ENCODE results near the gene FAM50B.

Gene FAM50B

DNA sequence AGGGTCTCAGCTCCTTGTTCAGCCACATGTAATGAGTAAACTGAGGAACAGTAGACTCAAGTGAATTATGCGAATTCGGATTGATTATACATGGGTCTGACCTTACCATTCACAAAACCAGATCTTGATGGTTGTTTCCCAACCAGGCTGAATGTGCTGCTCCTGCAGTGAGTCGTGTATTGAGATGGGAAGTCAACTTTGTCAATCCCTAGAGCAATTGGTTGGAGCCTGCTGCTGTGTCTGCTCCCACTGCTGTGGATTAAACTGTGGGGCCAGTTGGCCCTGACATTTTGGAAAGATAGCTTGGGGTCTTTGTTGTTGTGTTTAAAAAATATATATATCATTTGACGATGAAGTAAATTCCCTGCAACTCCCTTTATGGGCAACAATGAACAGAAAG lies 23.9 kb downstream of the FAM50B start:
- DNase-seq (ENCODE audit: low read depth), result no peak

DNA sequence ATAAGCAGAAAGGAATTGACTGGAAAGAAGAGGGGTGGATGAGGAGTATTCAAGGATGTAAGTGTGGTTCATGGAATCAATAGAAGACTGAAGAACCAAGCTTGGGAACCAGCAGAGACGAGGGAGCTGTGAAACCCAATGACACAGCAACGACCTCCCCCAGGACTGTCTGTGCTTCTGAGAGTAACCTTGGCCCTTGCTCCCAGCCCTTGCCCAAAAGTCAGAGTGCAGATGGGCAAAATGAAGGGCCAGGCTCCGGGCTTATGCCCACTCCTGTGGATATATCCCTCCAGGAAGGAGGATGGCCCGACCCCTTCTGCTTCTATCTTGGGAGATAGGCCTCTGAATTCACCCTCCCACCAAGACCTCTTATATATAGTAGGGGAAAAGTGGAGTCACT lies 24.9 kb downstream of the FAM50B start:
- no peak for DNase-seq (ENCODE audit: low read depth)

DNA sequence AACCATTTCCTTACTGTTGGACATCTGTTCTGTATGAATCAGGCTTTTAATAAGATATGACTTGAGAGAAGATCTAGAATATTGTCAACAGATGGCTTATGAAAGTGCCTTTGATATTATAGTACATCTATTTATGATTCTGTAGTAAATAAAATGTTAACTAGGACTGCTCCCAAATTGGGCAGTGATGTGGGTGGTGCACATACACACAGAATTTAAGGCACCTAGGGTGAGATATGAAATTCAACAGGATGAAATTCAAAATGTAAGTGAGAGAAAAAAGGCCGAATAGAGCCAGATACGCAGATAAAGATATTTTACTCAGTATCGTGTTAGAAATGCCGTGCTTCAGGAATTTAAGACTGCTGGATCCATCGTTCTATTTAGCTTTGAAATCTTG lies 26.3 kb downstream of the FAM50B start:
- DNase-seq (ENCODE audit: low read depth), result no peak

- no peak for DNase-seq (ENCODE audit: low read depth)
Observed at GRCh38 chr6:3876101-3876500, 26.9 kb downstream of the FAM50B start.

DNA sequence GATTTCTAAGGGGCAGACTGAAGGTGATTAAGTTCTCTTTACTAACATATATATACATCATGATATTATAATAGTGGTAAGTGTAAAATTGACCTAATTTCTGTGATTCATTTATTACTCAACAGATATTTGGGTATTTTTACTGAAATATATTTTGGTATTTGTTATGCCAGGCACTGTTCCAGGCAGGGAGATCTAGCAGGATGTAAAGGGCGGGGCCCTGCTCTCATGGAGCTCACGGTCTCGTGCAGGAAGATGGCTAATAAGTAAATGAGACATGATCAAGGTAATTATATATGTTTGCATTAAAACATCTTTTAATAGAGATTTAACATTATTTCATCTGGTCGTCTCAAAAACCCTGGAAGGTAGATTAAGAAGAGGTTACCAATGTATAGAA lies 27.7 kb downstream of the FAM50B start:
- DNase-seq (ENCODE audit: low read depth), result no peak

GRCh38 chr6:3878048-3878666 lies 29.0 kb downstream of the FAM50B start:
- no peak for DNase-seq (ENCODE audit: low read depth)

DNA sequence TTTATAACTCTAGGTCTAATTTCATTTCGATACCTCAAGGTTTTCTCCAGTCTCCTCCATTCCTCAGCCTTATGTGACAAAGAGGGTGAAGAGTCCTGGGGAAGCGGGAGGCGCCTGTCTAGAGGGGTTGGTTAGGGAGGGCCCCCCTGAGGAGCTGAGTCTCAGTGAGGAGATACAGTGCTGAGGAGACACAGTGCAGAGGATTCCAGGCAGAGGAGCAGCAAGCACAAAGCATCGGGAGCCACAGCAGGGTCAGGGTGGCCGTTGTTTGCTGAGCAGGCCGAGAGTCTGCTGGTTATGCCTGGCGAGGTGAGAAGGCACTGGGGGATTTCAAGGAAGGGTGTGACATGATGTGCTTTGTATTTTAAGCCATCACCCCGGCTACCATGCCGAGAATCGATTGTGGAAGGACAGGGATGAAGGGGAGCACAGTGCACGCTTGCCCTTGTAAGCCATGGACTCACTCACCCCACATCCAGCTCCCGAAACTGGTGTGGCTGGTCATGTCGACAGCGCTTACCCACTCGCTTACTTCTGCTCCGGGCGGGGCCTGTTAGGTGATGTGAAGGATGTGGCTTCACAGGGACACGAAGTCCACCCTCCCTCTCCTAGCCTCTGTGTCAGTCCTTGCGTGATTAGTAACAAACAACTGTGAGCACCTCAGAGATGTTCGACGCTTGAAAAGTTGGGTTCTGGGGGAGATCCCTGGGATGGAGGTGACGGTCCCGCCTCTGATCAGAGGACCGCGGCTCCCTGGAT lies 30.2 kb downstream of the FAM50B start:
- no peak for DNase-seq (ENCODE audit: low read depth)

- DNase-seq (ENCODE audit: low read depth), result no peak
Observed at GRCh38 chr6:3881711-3882421, 32.7 kb downstream of the FAM50B start.

DNA sequence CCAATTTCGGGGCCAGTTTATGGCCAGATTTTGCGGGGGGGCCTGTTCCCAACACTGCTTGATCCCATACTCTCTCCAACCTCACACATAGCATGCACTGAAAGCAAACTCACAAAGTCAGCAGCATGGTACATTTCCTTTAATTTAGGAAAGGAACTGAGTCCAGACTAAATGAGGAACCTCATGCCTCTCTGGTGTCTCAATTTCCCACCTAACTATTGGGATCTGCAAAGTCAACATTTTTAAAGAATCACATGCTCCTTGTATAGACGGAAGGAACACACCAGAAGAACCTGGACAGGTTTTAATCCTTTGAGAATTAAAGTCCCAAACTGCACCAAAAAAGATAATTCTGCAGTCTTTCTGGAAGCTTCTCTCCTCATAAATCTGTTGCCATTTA lies 33.3 kb downstream of the FAM50B start:
- no peak for DNase-seq (ENCODE audit: low read depth)

GRCh38 chr6:3882866-3883265 lies 33.7 kb downstream of the FAM50B start:
- DNase-seq (ENCODE audit: low read depth), result no peak

DNA sequence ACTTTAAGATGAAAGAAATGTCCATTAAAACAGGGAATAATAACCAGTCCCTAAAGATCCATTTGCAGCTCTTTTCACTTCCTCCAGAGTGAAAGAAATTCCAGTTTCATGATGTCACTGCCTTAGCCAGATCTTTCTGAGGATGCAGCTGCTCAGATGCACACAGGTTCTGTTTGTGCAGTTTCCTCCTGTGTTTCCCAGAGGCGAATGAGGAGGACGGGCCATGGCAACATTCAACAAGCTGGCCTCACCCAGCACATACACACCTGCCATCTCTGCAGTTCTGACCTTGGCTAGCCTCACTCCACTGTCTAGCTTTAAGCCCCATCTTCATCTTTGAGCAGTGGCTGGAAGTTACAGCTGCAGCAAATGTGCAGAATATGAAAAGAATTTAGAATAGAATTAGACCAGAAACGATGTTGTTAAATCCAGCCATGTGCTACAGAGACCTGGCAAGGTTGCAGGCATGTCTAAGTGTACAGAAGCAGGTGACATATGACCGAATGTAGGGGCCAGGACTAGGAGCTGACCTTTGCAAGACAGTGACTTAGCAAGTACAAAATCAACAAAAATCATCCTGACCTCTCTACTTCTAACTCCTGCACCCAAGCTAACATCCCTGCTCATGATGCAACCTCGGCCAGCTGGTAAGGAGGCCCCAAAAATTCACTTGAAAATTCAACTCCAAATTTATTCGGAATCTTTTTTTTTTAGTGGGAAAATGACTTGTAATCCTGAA lies 35.0 kb downstream of the FAM50B start:
- DNase-seq (ENCODE audit: low read depth), result no peak

DNA sequence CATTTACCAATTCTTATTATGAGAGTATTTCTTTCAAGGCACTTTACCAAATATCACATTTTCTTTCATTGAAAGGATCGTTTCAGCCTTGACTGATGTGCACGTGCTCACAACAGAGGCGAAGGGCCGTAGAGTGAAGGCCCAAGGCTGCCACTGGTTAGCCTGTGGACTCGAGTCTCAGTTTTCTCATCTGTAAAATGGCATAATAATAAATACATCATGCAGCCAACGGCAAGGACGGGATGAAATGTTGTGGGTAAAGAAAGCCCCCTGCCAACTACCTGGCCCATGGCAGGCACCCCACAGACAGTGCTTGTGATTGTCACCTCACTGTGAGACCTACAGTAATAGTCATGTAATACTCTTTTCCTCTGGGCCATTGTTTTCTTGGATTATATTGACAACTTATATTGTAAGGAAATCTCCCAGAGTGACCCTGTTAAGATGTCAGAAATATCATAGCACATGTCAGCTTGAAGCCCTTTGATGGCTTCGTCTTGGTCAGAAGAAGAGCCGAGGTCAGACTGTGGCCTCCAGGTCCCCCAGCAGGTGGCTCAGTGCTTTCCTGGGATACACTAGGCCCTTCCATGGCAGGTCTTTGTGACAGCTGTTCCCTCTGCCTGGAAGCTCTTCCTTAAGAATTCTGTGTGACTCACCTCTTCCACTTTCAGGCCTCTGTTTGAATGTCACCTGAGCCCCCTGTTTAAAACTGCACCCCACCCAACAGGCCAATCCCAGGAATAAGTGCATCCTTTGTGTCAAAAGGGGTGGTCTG lies 36.3 kb downstream of the FAM50B start:
- DNase-seq (ENCODE audit: low read depth), result no peak

- no peak for DNase-seq (ENCODE audit: low read depth)
Observed at GRCh38 chr6:3887150-3887700, 38.1 kb downstream of the FAM50B start.

DNA sequence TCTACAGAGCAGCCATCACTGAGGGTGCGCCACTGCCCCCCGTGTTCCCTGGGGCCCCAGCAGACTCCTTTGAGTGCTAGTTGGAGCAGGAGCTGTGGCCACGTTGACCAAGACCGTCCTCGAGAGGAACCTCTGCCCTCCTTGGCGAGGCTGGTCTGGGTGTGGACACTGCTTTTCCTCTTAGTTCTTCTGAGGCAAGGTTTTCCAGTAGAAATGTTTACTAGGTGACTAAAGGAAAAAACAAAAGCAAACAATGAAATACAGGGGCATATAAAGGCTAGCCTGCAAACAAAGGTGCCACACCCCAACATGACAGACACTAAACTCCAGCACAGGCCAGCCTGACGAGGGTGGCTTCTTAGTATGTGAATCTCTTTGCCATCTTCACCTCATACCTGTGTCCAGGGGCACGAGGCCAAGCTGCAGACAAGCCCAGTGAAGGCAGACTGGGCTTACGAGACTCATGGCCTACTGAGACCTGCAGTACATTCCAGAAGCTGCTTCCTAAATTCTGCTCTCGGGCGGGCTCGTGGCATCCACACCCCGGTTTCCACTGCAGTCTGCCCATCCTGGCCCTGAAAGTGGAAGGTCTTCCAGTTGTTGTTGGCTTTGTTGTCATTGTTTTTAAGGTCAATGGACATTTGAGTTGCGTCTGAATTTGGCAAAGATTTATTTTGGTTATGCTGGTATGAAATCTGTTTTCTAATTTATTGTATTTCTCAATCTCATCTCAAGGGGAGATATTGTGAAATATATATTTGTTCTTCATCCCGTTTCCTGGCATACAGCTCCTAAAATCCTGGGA lies 39.2 kb downstream of the FAM50B start:
- no peak for DNase-seq (ENCODE audit: low read depth)

DNA sequence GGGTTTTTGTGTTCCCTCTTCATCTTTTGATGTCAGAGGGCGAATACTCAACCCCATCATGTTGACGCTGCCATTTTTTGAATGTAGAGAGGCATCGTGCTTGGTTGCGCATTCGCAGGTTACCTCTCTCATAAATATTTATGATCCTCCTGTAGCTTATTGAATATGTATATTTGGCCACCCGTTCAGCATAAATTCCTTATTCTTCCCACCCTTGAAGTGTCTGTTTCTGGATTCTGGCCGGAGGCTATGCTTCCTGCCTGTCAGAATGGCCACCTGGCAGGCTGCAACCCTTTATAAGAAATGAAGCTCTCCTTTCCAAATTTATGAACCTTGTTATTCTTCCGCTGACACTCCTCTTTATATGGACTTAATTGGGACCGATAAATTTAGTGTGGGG lies 40.9 kb downstream of the FAM50B start:
- no peak for DNase-seq (ENCODE audit: low read depth)

DNA sequence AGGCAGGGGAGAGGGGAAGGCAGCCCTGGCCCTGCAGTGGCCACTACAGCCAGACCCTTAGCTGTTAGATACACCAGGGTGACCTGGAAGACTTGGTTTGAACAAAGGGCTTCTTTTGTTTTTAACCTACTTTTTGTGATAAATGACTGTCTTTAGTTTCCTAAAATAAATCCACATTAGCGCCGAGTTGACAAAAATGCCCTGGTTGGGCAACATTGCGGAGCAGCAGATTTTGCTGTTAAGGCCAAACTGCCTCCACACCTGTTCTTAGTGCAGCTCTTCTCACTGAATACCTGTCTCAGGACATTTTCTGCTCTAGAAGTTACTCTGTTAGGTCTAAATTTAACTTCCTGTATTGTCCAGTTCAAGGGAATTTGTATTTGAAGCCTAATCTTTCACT lies 42.7 kb downstream of the FAM50B start:
- no peak for DNase-seq (ENCODE audit: low read depth)

GRCh38 chr6:3892603-3893002 lies 43.4 kb downstream of the FAM50B start:
- no peak for DNase-seq (ENCODE audit: low read depth)

DNA sequence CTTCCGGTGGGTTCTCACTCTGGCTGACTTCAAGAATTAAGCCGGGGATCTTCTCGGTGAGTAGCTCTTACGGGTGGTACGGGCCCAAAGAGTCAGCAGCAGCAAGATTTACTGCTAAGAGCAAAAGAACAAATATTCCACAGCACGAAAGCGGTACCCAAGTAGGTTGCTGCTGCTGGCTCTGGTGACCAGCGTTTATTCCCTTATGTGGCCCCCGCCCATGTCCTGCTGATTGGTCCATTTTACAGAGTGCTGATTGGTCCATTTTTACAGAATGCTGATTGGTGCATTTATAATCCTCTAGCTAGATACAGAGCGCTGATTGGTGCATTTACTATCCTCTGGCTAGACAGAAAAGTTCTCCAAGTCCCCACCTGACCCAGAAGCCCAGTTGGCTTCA lies 44.3 kb downstream of the FAM50B start:
- no peak for DNase-seq (ENCODE audit: low read depth)

GRCh38 chr6:3893917-3894316 lies 44.7 kb downstream of the FAM50B start:
- DNase-seq (ENCODE audit: low read depth), result no peak

DNA sequence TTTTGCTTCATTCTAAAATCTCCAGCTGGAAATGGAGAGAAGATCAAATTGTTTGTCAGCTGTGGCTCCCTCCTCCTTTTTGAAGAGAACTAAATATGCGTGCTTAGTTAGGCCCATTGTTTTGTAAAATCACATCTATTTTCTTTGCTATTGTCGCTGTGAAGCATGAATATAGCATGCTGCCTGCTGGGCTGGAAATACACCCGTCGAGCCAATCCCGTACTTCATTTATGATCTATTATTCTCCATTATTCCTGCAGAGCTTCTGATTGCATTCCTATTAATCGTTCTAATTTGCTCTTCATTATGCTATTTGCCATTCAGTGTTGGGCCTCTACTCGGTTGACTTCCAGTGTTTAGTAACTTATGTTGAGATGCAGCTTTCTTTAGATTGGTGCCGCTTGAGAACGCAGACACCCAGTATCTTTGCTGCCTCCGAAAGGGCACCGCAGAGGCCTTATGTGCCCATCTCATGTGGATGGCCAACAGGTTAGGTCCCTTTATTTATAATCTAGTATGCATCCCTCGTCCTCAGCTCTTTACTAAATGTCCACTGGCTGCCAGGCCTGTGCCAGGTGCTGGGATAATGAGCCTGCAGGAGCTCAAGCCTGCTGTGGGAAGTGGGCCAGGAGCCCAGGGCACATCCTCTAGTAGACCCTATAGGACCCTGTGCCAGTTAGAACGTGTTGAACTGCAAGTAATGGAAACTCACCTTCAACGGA lies 45.6 kb downstream of the FAM50B start:
- DNase-seq (ENCODE audit: low read depth), result no peak

All from stimulated activated CD8-positive, alpha-beta memory T cell treated with anti-CD3 and anti-CD28 coated beads, Interleukin-12 subunit alpha, Interleukin-12 subunit beta, amount 100 ng/mL, for 4 hours (primary cell).